ENCODE data around the gene NECAB2. TPM values are rescaled to one million over a fixed set of nuclear protein-coding genes. Genes with fewer than 3 reads are reported as not detected.

Gene NECAB2
- total RNA-seq, 6 experiments from 2014 or later: 0.40 TPM; not detected in 5

GRCh38 chr16:83934684-83934977 lies 33.4 kb upstream of the NECAB2 start:
- Mint-ChIP-seq H3K4me1 (ENCODE audit: low read depth) (peaks cover 18% of the 10 kb centered on the region), H3K36me3 (ENCODE audit: low read depth) (peaks cover 3% of the 10 kb centered on the region; the same call in 1 of the 2 replicates), H3K27me3 (ENCODE audit: insufficient read depth) (peaks cover 21% of the 10 kb centered on the region), H3K4me3 (no peak overlapping the region), H3K27ac (no peak overlapping the region), H3K9me3 (no peaks in the 10 kb centered on the region)
- DNase-seq: no peak
- no peak for TF ChIP-seq CTCF (IDR thresholded peaks at IDR 0.05)

GRCh38 chr16:83935005-83935857 lies 32.8 kb upstream of the NECAB2 start:
- H3K9me3 Mint-ChIP-seq: no peaks in the 10 kb centered on the region
- peaks cover 5% of the 10 kb centered on the region; the same call in 1 of the 2 replicates for H3K36me3 Mint-ChIP-seq (ENCODE audit: low read depth)
- no peak overlapping the region for H3K27ac Mint-ChIP-seq
- peaks cover 18% of the 10 kb centered on the region for H3K4me1 Mint-ChIP-seq (ENCODE audit: low read depth)
- H3K4me3 Mint-ChIP-seq: no peak overlapping the region
- peaks cover 20% of the 10 kb centered on the region for H3K27me3 Mint-ChIP-seq (ENCODE audit: insufficient read depth)
- DNase-seq: no peak
- no peak for TF ChIP-seq CTCF (IDR thresholded peaks at IDR 0.05)

- Mint-ChIP-seq H3K36me3 (ENCODE audit: low read depth) (peaks cover 5% of the 10 kb centered on the region; the same call in 1 of the 2 replicates), H3K4me3 (no peak overlapping the region), H3K27me3 (ENCODE audit: insufficient read depth) (peaks cover 22% of the 10 kb centered on the region), H3K9me3 (no peaks in the 10 kb centered on the region), H3K4me1 (ENCODE audit: low read depth) (peaks cover 18% of the 10 kb centered on the region), H3K27ac (no peak overlapping the region)
- TF ChIP-seq CTCF (IDR thresholded peaks at IDR 0.05): no peak
- DNase-seq: no peak
Measured at GRCh38 chr16:83935858-83936255, 32.2 kb upstream of the NECAB2 start.

- H3K4me3 Mint-ChIP-seq: no peak overlapping the region
- DNase-seq: no peak
- no peak for TF ChIP-seq CTCF (IDR thresholded peaks at IDR 0.05)
- no peak overlapping the region for H3K27ac Mint-ChIP-seq
- H3K4me1 Mint-ChIP-seq (ENCODE audit: low read depth): peaks cover 18% of the 10 kb centered on the region
- H3K9me3 Mint-ChIP-seq: no peaks in the 10 kb centered on the region
- peaks cover 5% of the 10 kb centered on the region; the same call in 1 of the 2 replicates for H3K36me3 Mint-ChIP-seq (ENCODE audit: low read depth)
- H3K27me3 Mint-ChIP-seq (ENCODE audit: insufficient read depth): peaks cover 25% of the 10 kb centered on the region
Measured at GRCh38 chr16:83936581-83937165, 31.4 kb upstream of the NECAB2 start.

DNA sequence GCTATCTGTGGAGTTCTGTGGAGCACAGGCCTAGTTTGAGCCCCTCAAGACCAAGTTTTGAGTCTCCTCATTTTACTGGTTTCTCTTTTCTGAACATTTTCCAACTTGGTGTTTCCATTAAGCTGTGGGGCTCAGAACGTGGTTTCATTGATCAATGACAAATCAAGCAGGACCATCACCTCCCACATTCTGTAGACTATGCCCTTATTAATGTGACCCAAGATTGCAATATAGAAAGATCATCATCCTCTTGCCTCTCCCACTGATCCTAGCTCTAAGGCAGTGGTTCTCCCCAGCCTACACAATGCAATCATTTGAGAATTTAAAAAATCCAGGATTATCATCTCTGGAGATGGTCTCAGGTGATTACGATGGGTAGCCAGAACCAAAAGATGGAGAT lies 30.8 kb upstream of the NECAB2 start:
- no peak overlapping the region for H3K27ac Mint-ChIP-seq
- H3K27me3 Mint-ChIP-seq (ENCODE audit: insufficient read depth): peaks cover 25% of the 10 kb centered on the region
- peaks cover 5% of the 10 kb centered on the region; the same call in 1 of the 2 replicates for H3K36me3 Mint-ChIP-seq (ENCODE audit: low read depth)
- H3K4me1 Mint-ChIP-seq (ENCODE audit: low read depth): peaks cover 18% of the 10 kb centered on the region
- H3K4me3 Mint-ChIP-seq: no peak overlapping the region
- DNase-seq: no peak
- H3K9me3 Mint-ChIP-seq: no peaks in the 10 kb centered on the region
- no peak for TF ChIP-seq CTCF (IDR thresholded peaks at IDR 0.05)

Data from HFFc6 (cell line).